GM12872 (cell line): ENCODE results near the gene CHD2.

Experiments
- CTCF ChIP-seq: IDR thresholded peaks from 3 replicates; pipeline ENCODE4 v1.5.1; 2011; ENCODE audit warnings: low read depth, mild to moderate bottlenecking, low read length, moderate library complexity; ENCODE audit not compliant: insufficient read depth

CHD2 gene

GRCh38 chr15:92904722-92905571, 4.8 kb downstream of the CHD2 start:
- no peak for TF ChIP-seq CTCF

- TF ChIP-seq CTCF, result no peak
These were observed 5.9 kb downstream of the CHD2 start for GRCh38 chr15:92906020-92906419.

GRCh38 chr15:92906563-92907081, 6.5 kb downstream of the CHD2 start:
- TF ChIP-seq CTCF, result no peak

GRCh38 chr15:92907229-92907628, 7.1 kb downstream of the CHD2 start:
- TF ChIP-seq CTCF, result no peak

GRCh38 chr15:92907896-92908712, 8.0 kb downstream of the CHD2 start:
- TF ChIP-seq CTCF, result no peak

GRCh38 chr15:92908713-92909057, 8.6 kb downstream of the CHD2 start:
- TF ChIP-seq CTCF, result no peak

GRCh38 chr15:92909136-92909781, 9.1 kb downstream of the CHD2 start:
- no peak for TF ChIP-seq CTCF
